Parietal lobe (tissue), 1 donor: ENCODE results near the gene WDR31. TPM values are rescaled to one million over a fixed set of nuclear protein-coding genes. Genes with fewer than 3 reads are reported as not detected.

Source experiments
- total RNA-seq: library from RNA; depleted of rRNA; stranded (reverse); fragments of >200 nt; gene quantifications from one replicate; pipeline ENCODE4 v1.2.3, GENCODE V29; 2014

Gene WDR31
- 2.8 TPM for total RNA-seq

DNA sequence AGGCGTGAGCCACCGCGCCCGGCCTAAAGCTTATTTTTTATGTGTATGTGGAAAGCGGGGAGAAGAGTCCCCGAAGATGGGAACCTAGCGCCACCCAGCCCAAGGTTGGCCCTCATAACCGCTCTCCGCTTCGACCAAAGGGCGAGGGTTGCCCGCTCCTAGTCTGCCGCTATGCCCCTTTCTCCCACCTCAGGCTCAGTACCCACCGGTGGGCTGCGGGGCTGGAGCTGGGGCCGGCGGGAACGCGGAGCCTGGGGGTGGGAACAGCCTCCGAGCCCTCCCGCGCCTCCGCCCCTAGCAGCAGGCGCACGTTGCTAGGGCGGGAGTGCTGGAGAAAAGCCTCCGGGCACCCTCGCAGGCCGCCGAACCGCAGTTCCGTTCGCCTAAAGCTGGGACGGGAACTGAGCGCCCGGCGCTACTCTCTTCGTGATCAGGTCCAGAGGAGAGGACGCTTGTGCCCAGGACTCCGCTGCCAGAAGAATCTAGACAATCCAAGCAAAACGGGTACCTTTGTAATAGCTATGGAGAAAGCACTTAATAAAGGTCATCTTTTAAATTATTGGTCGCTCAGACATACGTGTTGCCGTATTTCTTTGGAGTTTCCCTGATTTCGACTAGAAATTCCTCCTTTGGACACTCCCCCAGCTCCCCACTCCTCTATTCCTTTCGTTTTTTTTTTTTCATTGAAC is at the start of gene WDR31:
Gene WDR31, minus strand, starts transcription at position 265 of the 689 bp plus-strand sequence. CDS start 8,253 bp downstream, outside the sequence.

DNA sequence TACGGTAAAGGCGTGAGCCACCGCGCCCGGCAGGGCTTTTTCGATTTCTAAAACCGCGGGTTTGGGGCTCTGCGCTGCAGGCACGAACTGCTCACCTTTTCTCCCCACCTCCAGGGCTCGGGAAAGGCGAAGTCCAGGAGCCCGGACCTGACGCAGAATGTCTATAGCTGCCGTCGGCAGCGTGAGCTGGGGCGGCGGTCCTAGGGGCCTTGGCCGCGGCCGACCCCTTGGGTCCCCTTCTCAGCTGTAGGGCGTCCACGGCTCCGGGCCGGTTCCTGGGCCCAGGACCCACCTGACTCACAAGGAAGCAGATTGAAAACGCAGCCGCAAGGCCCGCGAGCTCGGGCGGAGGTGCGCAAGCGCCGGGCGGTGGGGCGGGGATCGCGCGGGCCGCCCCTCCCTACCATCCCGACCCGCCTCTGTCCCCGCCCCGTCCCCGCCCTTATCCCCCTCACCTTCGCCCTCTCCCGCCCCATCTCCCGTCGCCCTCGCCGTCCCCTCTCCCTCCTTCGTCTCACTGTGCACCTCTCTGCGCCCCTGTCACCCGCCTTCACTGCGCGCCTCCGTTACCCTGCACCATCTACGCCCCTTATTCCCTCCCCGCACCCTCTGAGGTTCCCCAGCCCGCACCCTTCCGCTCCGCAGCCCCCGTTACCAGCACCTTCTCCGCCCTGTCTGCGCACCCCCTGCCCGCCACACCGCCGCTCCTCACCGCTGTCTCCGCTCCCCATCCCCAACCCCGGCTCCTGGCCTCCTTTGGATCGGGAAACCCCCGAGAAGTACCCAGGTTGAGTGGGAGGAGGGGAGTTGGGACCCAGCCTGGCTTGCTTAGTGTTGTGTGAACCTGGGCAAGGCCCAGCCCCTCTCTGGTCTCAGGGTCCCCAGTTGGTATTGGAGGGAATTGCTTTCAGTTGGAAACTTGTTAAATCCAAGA is 36.8 kb upstream of the WDR31 start, which contains the start of gene HDHD3:
Gene HDHD3, minus strand, starts transcription at position 353 of the 934 bp plus-strand sequence. CDS start 2,632 bp downstream, outside the sequence.

DNA sequence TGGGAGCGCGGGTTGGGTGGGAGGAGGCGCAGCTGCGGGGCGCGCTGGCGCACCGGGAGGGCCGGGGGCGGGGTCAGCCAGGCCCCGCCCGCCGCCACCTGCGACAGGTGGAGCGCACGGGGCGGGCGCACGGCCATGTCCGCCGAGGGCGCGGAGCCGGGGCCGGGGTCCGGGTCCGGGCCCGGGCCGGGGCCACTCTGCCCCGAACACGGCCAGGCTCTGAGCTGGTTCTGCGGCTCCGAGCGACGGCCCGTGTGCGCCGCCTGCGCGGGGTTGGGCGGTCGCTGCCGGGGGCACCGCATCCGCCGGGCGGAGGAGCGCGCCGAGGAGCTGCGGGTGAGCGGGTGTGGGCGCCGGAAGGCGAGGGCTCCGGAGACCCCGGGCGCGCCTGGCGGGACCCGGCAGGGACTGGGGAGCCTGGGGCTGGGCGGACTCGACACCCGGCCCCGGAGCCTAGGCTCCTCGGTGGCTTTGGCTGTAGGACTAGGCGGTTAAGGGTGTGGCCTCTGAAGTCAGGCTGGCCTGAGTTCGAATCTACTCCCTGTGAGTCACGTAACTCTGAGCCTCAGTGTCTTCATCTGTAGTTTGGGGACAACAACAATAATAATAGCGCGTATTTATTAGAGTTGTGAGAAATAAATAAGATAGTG is 9.5 kb upstream of the WDR31 start, which contains the start of gene BSPRY:
Gene BSPRY, plus strand, starts transcription at position 97 of the 650 bp plus-strand sequence. Its CDS starts 39 bp downstream, at position 136.

DNA sequence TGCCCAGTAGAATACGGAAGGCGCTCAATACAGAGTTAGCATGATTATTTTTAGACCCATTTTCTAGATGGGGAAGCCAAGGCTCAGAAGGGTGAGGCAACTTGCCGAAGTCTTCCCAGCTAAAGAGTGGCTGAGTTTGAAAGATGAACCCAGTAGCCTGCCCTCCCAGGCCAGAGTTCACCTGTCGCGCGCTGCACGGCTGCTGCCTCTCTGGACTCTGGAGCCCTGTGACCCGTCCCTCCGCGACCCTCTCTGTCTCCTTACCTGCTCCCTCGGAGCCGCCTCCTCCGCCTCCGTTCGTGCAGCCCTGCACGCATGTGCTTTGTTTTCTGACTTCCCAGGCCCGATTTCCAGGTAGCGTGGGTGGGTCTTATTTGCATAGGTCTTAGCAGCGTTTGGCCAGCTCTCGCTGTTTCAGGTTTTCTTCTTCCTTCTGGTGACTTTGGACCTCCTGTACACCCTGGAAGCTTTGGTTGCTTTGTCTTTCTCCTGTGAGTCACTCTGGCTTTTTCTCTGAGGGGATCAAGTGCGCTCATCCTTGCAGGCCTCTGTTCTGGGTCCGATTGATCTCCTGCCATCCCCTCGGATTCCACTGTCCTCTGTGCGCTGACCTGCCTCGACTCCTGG is 37.2 kb downstream of the WDR31 start, which contains the start of gene RNF183:
Gene RNF183, minus strand, starts transcription at position 585 of the 627 bp plus-strand sequence. CDS start 5,192 bp downstream, outside the sequence.

DNA sequence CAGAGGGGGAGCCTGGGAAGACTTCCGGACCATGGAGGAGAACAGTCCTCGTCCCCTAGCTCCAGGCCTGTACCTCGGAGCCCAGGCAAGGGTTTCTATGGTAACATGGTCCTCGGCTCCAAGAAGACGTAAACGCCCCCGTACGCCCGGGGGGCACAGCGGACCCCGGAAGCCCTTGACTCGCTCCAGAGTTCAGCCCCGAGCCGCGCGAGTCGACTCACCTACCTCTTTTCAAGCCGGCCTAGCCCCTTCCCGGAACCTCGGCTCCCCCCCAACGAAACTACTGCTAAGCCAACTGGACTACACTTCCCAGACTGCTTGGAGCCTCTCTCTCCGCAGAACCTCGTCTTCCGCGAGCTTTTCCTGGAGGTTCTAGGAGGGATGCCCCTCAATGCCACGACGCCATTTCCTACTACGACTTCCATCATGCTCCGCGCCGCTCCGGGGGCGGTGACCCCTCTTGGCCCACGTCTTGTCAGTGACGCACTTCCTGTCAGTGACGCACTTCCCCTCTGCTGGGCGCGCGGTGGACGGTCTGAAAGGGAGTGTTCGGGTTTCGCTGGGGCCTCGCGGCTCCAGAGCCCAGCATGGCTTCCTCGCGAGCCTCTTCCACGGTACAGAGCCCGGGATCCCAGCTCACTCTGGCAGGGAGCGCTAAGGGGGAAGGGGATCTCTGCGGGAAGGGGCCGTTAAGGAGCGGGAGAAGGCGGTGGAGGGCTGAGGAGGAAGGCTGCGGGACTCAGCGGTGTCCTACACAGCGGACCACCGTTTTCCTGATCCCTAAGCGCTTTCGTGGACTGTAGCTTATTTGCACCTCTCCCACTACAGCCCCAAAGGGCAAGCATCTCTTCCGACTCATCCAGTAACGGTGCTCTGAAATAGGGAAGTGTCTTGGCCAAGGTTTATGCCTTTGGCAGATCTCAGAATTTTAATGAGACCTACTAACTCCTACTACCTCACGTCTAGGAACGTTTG is 64.6 kb downstream of the WDR31 start, which contains the start of the genes CDC26 and PRPF4:
Gene CDC26, minus strand, starts transcription at position 416 of the 975 bp plus-strand sequence. CDS start 3,065 bp downstream, outside the sequence.
Gene PRPF4, plus strand, starts transcription at position 502 of the 975 bp plus-strand sequence. Its CDS starts 86 bp downstream, at position 588.

Other genes with a start within 250 kb of the WDR31 start
- 4.7 TPM for gene SLC31A2, start 189.3 kb downstream of the WDR31 start, total RNA-seq
- gene FKBP15, start 119.0 kb downstream of the WDR31 start, total RNA-seq: 31.9 TPM
- gene SLC31A1, start 118.7 kb downstream of the WDR31 start, total RNA-seq: 10.6 TPM
- gene CDC26, start 64.7 kb downstream of the WDR31 start, total RNA-seq: 11.3 TPM
- gene PRPF4, start 64.6 kb downstream of the WDR31 start, total RNA-seq: 26.0 TPM
- not detected for gene RNF183, start 36.9 kb downstream of the WDR31 start, total RNA-seq
- not detected for gene BSPRY, start 9.3 kb upstream of the WDR31 start, total RNA-seq
- gene HDHD3, start 36.7 kb upstream of the WDR31 start, total RNA-seq: 10.0 TPM
- gene ALAD, start 61.0 kb upstream of the WDR31 start, total RNA-seq: 23.8 TPM
- gene POLE3, start 70.4 kb upstream of the WDR31 start, total RNA-seq: 31.3 TPM
- gene C9orf43, start 70.5 kb upstream of the WDR31 start, total RNA-seq: 0.94 TPM
- gene RGS3, start 123.5 kb upstream of the WDR31 start, total RNA-seq: 15.3 TPM